ENCODE results near the gene GNMT. TPM values are rescaled to one million over a fixed set of nuclear protein-coding genes. Genes with fewer than 3 reads are reported as not detected.
"Not testable (repeated sequence)": the region's sequence is repeated elsewhere in the genome, so short reads cannot be mapped to it uniquely, and the experiment has no call there.

Gene GNMT
- total and polyA plus RNA-seq, 4 donors, result 10.5 to 163 (median 130) TPM

- Histone ChIP-seq H3K4me3 (ENCODE audit: low read depth in 1 of 3, low read length in 3 of 3) (no peak overlapping the region), H3K27ac (ENCODE audit: low read depth in 1 of 2, low read length in 2 of 2) (no peak overlapping the region), H3K27me3 (ENCODE audit: control insufficient read depth in 4 of 4, insufficient read depth in 4 of 4, low read length in 3 of 4) (no peaks in the 10 kb centered on the region), H3K36me3 (ENCODE audit: control insufficient read depth in 4 of 4, insufficient read depth in 3 of 4, low read depth in 1 of 4, low read length in 3 of 4) (peaks cover 3 to 14% (median 12%) of the 10 kb centered on the region in 4 donors), H3K4me1 (ENCODE audit: control insufficient read depth in 4 of 4, insufficient read depth in 4 of 4, low read length in 3 of 4) (no peaks in the 10 kb centered on the region), H3K9ac (ENCODE audit: low read depth in 1 of 2, low read length in 2 of 2) (no peak overlapping the region), H3K9me3 (ENCODE audit: control insufficient read depth in 4 of 4, low read length in 3 of 4) (no peaks in the 10 kb centered on the region)
- no peak for DNase-seq (ENCODE audit: low spot score)
- TF ChIP-seq MAX (IDR thresholded peaks at IDR 0.05) (no peak), JUND (IDR thresholded peaks at IDR 0.05) (no peak), GABPA (IDR thresholded peaks at IDR 0.05 in 1 of 2, conservative IDR thresholded peaks at IDR 0.05 in 1 of 2) (no peak), RXRA (IDR thresholded peaks at IDR 0.05) (no peak), HNF4A (conservative IDR thresholded peaks at IDR 0.05) (no peak), TAF1 (conservative IDR thresholded peaks at IDR 0.05) (no peak), FOXA1 (IDR thresholded peaks at IDR 0.05) (no peak), HNF4G (IDR thresholded peaks at IDR 0.05) (no peak), RAD21 (IDR thresholded peaks at IDR 0.05) (no peak), ZBTB33 (IDR thresholded peaks at IDR 0.05) (no peak), ATF3 (IDR thresholded peaks at IDR 0.05) (no peak), SP1 (IDR thresholded peaks at IDR 0.05) (no peak), REST (IDR thresholded peaks at IDR 0.05) (no peak), CTCF (IDR thresholded peaks at IDR 0.05; ENCODE audit: low read depth, low read length, missing input control) (no peak), EGR1 (IDR thresholded peaks at IDR 0.05; ENCODE audit: low read depth in 2 of 2) (no peak)
- WGBS, result 94% methylated on average over 2 of the region's 2 CpGs
Observed at GRCh38 chr6:42993445-42993844, 32.9 kb downstream of the GNMT start.

- no peak for TF ChIP-seq YY1 (IDR thresholded peaks at IDR 0.05)
- TF ChIP-seq RAD21 (IDR thresholded peaks at IDR 0.05), result peak in 1 of 2 donors; percentile 32
- H3K9me3 ChIP-seq (ENCODE audit: control insufficient read depth in 4 of 4, low read length in 3 of 4), result no peaks in the 10 kb centered on the region
- DNase-seq (ENCODE audit: low spot score), result no peak
- H3K9ac ChIP-seq (ENCODE audit: low read depth in 1 of 2, low read length in 2 of 2), result no peak overlapping the region
- no peak overlapping the region for H3K4me3 ChIP-seq (ENCODE audit: low read depth in 1 of 3, low read length in 3 of 3)
- H3K4me1 ChIP-seq (ENCODE audit: control insufficient read depth in 4 of 4, insufficient read depth in 4 of 4, low read length in 3 of 4), result no peaks in the 10 kb centered on the region
- no peaks in the 10 kb centered on the region for H3K27me3 ChIP-seq (ENCODE audit: control insufficient read depth in 4 of 4, insufficient read depth in 4 of 4, low read length in 3 of 4)
- H3K27ac ChIP-seq (ENCODE audit: low read depth in 1 of 2, low read length in 2 of 2), result no peak overlapping the region
- H3K36me3 ChIP-seq (ENCODE audit: control insufficient read depth in 4 of 4, insufficient read depth in 3 of 4, low read depth in 1 of 4, low read length in 3 of 4), result peaks cover under 1 to 3% (median 2%) of the 10 kb centered on the region in 4 donors
Observed at GRCh38 chr6:42996513-42996912, 36.0 kb downstream of the GNMT start.

- H3K27me3 ChIP-seq (ENCODE audit: control insufficient read depth in 4 of 4, insufficient read depth in 4 of 4, low read length in 3 of 4); H3K9ac ChIP-seq (ENCODE audit: low read depth in 1 of 2, low read length in 2 of 2); H3K4me3 ChIP-seq (ENCODE audit: low read depth in 1 of 3, low read length in 3 of 3); DNase-seq (ENCODE audit: low spot score); H3K36me3 ChIP-seq (ENCODE audit: control insufficient read depth in 4 of 4, insufficient read depth in 3 of 4, low read depth in 1 of 4, low read length in 3 of 4); H3K9me3 ChIP-seq (ENCODE audit: control insufficient read depth in 4 of 4, low read length in 3 of 4); H3K4me1 ChIP-seq (ENCODE audit: control insufficient read depth in 4 of 4, insufficient read depth in 4 of 4, low read length in 3 of 4); H3K27ac ChIP-seq (ENCODE audit: low read depth in 1 of 2, low read length in 2 of 2): not testable (repeated sequence)
- 66% methylated on average over 9 of the region's 9 CpGs for WGBS
Observed at GRCh38 chr6:42998205-42998604, 37.7 kb downstream of the GNMT start.
